HG02885 (cell line): ENCODE measurements around the gene LHPP.
A peak's percentile ranks its signal among the peaks of the same experiment; 100 is the strongest.

Experiments
- ATAC-seq: cut with Tn5 transposase; IDR thresholded peaks from one replicate; pipeline ENCODE4 v1.9.1; 2021; ENCODE audit warnings: mild to moderate bottlenecking; ENCODE audit not compliant: unreplicated experiment, poor library complexity

LHPP gene

GRCh38 chr10:124647421-124648130, 186.0 kb downstream of the LHPP start:
- ATAC-seq: peak; percentile 38

GRCh38 chr10:124648131-124648475, 186.5 kb downstream of the LHPP start:
- ATAC-seq: no peak

- ATAC-seq: no peak
These were observed 187.1 kb downstream of the LHPP start for GRCh38 chr10:124648738-124649137.

- ATAC-seq: no peak
These were observed 187.6 kb downstream of the LHPP start for GRCh38 chr10:124649214-124649613.

GRCh38 chr10:124650263-124650662, 188.6 kb downstream of the LHPP start:
- no peak for ATAC-seq

- ATAC-seq: peak; percentile 58
These were observed 189.3 kb downstream of the LHPP start for GRCh38 chr10:124650820-124651401.

GRCh38 chr10:124651402-124651891, 189.8 kb downstream of the LHPP start:
- ATAC-seq: no peak

- ATAC-seq: no peak
These were observed 190.6 kb downstream of the LHPP start for GRCh38 chr10:124652200-124652599.

- ATAC-seq: peak; percentile 34
These were observed 191.1 kb downstream of the LHPP start for GRCh38 chr10:124652701-124653100.

- ATAC-seq: no peak
These were observed 191.7 kb downstream of the LHPP start for GRCh38 chr10:124653311-124653710.

GRCh38 chr10:124653811-124654651, 192.4 kb downstream of the LHPP start:
- no peak for ATAC-seq

- no peak for ATAC-seq
These were observed 193.1 kb downstream of the LHPP start for GRCh38 chr10:124654686-124655085.

GRCh38 chr10:124655191-124656112, 193.8 kb downstream of the LHPP start:
- ATAC-seq: no peak

- no peak for ATAC-seq
These were observed 194.5 kb downstream of the LHPP start for GRCh38 chr10:124656113-124656490.

- no peak for ATAC-seq
These were observed 194.9 kb downstream of the LHPP start for GRCh38 chr10:124656541-124656940.

GRCh38 chr10:124657806-124658205, 196.2 kb downstream of the LHPP start:
- ATAC-seq: no peak

- no peak for ATAC-seq
These were observed 197.1 kb downstream of the LHPP start for GRCh38 chr10:124658591-124659242.

- ATAC-seq: no peak
These were observed 197.8 kb downstream of the LHPP start for GRCh38 chr10:124659380-124659779.

- ATAC-seq: no peak
These were observed 198.9 kb downstream of the LHPP start for GRCh38 chr10:124660404-124661125.
